ENCODE results near the gene C3orf18.

The C3orf18 gene

DNA sequence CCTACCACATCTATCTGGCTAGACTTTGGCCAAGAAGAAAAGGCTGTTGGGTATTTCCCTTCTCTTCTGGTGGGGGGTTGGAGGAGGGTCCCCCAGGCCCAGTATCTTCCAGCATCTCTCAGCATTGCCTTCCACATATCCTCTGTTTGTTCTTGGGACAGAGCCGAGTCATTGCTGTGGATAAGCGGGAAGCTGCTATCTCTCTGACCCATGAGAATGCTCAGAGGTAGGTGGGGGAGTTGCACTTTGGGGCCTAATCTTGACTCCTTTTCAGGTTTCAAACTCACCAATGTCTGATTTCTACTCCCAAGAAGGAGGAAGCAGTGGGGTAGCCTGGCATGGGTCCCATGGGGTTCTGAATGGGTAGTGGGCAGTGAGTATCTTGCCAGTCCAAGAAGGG, 9.8 kb upstream of the C3orf18 start:
- no peak for DNase-seq

- DNase-seq: no peak
Observed at GRCh38 chr3:50575372-50575771, 7.8 kb upstream of the C3orf18 start.

DNA sequence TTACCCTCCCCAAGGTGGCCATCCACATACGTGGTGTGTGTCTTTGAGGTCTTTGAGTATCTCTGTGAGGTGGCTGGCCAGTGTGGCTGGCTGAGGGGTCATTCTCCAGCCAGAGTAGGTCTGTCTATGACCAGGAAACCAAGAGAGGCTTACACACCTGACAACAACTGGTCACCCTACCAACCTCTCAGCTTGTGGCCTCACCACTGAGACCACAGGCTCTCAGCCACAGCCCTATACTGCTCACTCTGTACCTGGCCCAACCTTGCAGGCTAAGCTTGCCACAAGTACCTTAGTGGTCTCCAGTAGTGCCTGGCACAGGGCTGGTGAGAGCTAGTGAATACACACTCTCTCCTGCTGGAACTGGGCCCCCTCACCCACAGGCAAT, 6.9 kb upstream of the C3orf18 start:
- DNase-seq: no peak

DNA sequence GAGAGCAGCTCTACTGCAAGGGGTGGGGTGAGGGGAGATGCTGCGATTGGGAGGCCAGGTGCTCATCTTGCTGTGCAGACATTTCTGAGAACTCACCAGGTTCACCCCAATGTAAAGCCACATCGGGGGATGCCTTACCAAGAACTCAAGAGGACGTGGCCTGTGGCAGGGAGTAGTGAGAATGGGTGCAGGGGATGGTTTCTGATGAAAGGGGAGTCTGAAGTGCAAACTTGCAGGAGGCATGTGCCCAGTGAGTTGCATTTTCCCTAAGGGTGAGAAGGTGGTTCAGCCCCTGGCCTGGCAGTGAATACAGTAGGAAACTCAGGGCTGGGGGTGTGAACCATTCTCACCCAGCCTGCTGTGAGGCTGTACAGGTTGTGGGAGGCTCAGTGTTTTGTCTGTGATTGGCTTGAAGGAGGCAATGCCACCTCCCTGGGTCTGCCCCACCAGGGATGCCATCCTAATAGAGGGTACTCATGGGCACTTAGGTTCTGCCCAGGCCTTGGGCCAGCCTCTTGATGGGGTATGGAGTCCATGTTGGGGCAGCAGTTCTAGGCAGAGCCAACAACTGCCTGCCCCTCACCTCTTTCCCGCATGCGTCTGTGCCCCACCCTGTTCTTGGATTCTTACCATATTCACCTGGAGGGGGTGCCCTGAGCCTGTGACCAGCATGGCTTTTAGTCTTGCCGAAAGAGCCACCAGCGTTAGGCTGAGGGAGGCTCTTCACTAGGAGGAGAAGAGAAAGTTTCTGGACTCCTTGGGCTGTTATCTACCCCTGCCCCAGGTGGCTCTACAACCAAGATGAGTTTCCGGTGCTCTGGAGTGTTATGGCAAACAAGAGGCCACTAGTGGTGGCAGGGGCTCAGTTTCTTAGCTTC, 6.3 kb upstream of the C3orf18 start:
- DNase-seq: no peak

DNA sequence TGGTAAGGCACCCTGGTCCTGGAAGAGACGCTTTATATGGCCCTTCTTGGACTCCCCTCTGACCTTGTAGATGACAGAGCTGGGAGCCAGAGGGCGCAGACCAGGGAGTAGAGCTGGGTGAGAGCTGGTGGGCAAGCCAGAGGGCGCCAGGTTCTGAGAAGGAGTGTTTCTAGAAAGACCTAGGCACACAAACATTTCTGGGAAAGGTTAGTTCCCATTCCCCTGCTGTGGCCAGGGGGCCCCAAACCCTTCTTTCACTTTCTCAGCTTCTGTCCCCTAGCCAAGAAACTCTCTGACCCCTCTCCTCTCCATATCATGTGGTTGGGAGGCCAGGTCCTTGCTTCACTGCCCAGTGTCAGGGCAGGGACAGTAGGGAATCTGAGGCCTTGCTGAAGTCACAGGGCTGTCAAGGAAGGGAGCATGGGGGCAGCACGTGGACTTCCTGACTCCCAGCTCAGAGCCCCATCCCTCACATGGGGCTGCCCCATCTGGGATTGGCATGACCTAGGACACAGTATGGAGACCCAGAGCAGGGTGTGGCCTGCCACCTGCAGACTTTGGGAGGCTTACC, 5.3 kb upstream of the C3orf18 start:
- DNase-seq: no peak

DNA sequence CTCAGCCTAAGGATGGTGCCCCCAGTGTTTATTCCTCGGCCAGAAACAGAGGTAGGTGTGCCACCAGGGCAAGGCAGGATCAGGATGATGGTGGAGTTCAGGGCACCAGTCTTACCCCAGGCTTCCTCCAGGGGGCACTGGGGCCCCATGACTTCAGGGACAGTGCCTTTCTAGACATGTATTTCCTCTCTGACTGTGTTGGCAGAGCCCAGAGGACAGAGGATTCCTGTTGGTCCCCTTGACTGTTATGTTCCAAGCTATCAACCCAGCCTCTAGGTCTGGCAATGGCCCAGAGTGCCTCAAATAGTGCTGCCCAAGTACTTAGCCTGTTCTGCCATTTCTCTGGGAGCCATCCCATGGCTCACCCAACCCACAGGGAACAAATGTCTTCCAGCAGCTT, 4.6 kb upstream of the C3orf18 start:
- DNase-seq: peak in 2 of 3 experiments; percentile 15 to 43

- no peak for DNase-seq
Observed at GRCh38 chr3:50571486-50571885, 3.9 kb upstream of the C3orf18 start.

DNA sequence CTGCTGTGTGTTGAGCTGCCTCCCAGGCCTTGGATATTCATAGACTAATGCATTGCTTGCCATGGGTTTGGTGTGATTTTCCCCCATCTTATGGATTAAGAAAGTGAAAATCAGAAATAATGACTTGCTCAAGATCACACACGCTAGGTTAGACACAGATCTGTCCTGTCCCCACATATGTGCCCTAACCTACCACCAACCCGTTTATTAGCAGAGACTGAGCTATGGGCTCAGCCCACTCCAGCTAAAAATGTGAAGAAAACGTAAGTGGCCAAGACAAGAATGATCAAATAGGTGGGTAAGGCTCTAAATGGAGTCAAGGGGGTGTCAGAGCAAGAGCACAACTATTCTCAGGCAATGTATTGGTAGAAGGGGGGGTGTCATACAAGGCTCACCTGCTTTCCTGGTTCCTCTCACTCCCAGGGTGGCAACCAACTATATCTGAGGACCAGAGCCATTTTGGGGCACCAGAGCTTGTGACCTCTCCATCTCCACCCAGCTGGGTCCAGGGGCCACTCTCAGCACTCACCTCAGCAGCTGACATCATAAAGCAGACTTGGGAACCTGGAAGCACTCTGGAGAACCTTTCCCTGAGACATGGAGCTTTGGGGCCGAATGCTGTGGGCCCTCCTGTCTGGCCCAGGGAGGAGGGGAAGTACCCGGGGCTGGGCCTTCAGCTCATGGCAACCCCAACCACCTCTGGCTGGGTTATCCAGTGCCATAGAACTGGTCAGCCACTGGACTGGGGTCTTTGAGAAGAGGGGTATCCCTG, 3.1 kb upstream of the C3orf18 start:
- no peak for DNase-seq

- DNase-seq: peak; percentile 87 to 94 (median 94)
Observed at GRCh38 chr3:50568947-50569749, 1.6 kb upstream of the C3orf18 start, which contains the start of gene HEMK1. Gene HEMK1, plus strand, starts transcription at chr3:50569522. Its CDS starts 1,583 bp downstream, at chr3:50571105.

DNA sequence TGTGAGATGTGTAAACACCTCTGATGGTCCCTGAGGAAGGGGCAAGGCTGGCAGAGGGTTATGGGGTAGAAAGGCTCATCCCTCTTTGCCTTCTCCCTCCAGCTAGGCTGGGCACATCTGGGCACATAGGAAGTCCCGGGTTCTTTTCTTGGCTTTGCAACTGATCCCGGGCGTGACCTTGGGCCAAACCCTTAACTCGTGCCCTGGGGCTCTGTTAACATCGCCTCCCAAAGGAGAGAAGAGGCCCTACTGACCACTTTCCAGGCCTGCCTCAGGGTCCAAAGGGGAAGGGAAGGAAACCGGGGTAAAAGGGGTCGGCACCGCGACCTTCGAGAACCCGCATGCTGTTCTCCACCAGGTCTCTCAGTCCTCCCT, 549 bp downstream of the C3orf18 start:
- no peak for DNase-seq

GRCh38 chr3:50564321-50564720, 3.2 kb downstream of the C3orf18 start:
- no peak for DNase-seq

DNA sequence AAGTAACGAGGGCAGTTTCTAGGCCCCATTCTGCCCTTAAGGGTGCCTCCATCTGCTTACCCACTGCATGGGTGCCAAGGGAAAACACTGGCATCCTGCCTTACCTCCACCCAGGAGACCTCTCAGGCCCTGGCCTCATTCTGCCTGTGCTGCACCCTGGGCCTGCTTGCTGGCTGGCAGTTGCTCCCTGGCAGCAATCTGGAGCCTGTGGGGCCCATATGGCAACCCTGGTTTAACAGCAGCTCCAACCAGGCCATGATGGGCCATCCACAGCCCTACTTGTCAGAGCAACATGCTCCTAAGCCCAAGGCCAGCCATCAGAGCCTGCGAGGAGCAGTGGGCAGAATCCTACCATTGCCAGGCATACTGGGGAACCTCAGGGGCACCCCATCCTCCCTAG, 3.7 kb downstream of the C3orf18 start:
- no peak for DNase-seq

GRCh38 chr3:50562861-50563260, 4.7 kb downstream of the C3orf18 start:
- no peak for DNase-seq

DNA sequence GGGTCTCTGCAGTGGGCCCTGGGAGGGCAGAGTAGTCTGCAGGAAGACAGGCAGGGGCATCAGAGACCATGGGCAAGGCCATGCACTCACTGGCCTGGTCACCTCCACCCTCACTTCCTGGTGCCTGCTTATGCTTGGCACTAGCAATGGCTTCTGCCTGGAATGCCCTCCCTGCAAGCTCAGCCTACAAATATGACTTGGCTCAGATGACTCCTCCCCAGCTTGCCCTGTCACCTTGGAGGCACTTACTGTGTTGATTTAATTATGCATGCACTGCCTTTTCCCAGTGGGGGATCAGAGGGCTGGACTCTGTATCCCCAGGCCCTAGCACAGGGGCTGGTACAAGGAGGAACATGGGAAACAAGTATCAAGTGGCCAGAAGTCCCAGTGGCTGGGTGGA, 7.8 kb downstream of the C3orf18 start:
- DNase-seq: no peak

- peak in 1 of 3 experiments; percentile 23 for DNase-seq
Observed at GRCh38 chr3:50557915-50558314, 9.6 kb downstream of the C3orf18 start.

- DNase-seq: no peak
Observed at GRCh38 chr3:50557106-50557505, 10.4 kb downstream of the C3orf18 start.

GRCh38 chr3:50554553-50554952, 13.0 kb downstream of the C3orf18 start:
- no peak for DNase-seq

DNA sequence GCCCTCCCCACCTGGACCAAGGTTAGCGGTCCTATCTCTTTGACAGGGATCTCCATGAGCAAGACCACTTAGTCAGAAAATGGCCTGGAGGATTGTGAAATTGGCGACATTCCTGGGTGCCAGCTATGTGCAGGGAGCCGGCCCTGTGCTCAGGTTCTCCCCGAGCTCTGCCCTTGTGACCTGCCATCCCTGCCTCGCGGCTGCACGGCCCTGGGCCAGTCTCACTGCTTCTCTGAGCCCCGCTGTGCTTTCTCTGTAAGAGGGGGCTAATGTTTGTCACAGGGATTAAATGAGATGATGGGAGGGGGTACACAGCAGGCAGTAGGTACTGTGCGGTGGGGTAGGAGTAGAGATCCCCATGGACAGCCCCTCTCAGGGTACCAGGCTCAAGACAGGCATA, 14.9 kb downstream of the C3orf18 start:
- DNase-seq: no peak

GRCh38 chr3:50551681-50552435, 15.7 kb downstream of the C3orf18 start:
- no peak for DNase-seq

DNA sequence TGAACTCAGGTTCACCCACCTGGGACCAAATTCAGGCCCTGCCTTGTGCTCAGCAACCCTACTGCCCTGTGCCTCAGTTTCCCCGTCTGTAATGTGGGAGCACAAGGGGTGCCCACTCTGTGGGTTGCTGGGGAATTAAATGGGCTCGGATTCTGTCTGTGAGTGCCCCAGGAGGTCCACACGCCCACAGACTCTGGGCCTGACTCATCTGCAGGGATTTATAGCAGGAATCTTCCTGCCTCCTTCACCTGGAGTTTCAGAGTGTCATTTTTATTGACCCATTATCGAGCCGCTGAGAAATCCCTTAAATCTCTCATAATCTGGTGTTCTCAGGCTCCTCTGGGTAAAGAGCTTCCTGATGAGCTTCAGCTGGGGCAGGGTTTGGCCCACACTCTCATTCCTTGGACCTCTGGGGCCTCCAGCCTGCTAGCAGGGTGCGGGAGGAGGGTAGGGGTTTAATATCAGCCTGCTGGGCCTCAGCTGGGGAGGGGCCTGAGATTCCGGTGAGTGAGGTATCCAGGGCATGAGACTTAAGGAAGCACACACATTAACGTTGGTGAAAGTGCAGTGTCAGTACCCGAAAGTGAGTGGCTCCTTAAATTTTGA, 16.4 kb downstream of the C3orf18 start:
- no peak for DNase-seq

GRCh38 chr3:50550079-50550736, 17.3 kb downstream of the C3orf18 start:
- peak; percentile 34 to 71 (median 39) for DNase-seq

Measured in NCI-H1417 (cell line).